RWPE2 (cell line): ENCODE measurements around the gene POPDC2.

Experiments used
- ATAC-seq: fragments of 200-7000 bp; cut with Tn5 transposase; 3 replicates; pipeline ENCODE4 v1.9.1; 2021; ENCODE audit warnings: low read depth
- DNase-seq: peaks from one replicate; pipeline ENCODE4 v3.0.0-alpha.2; 2020; ENCODE audit warnings: low spot score
- H3K27ac ChIP-seq: fragments of 450-650 bp; 2 replicates; pipeline ENCODE4 v1.5.1; 2017; ENCODE audit warnings: mild to moderate bottlenecking; ENCODE audit not compliant: poor library complexity, severe bottlenecking
- H3K27me3 ChIP-seq: fragments of 250-450 bp; sonication (Bioruptor Pico); 2 replicates; pipeline ENCODE4 v1.5.1; 2021; ENCODE audit warnings: mild to moderate bottlenecking, moderate library complexity; ENCODE audit not compliant: insufficient read depth, poor library complexity, severe bottlenecking
- H3K36me3 ChIP-seq: fragments of 250-450 bp; sonication (Bioruptor Pico); 2 replicates; pipeline ENCODE4 v1.5.1; 2020; ENCODE audit warnings: low read depth, mild to moderate bottlenecking, moderate library complexity
- H3K4me1 ChIP-seq: fragments of 250-450 bp; sonication (Bioruptor Pico); 2 replicates; pipeline ENCODE4 v1.5.1; 2021; ENCODE audit warnings: mild to moderate bottlenecking, moderate library complexity; ENCODE audit not compliant: insufficient read depth, poor library complexity, severe bottlenecking
- H3K4me3 ChIP-seq: fragments of 250-450 bp; sonication (Bioruptor Pico); 2 replicates; pipeline ENCODE4 v1.5.1; 2021; ENCODE audit warnings: mild to moderate bottlenecking, moderate library complexity; ENCODE audit not compliant: severe bottlenecking
- H3K9me3 ChIP-seq: fragments of 250-450 bp; sonication (Bioruptor Pico); 2 replicates; pipeline ENCODE4 v1.5.1; 2021; ENCODE audit warnings: mild to moderate bottlenecking, moderate library complexity; ENCODE audit not compliant: severe bottlenecking
- CTCF ChIP-seq: fragments of 450-650 bp; IDR thresholded peaks from one replicate; pipeline ENCODE4 v1.5.1; 2017; ENCODE audit warnings: mild to moderate bottlenecking, moderate library complexity; ENCODE audit not compliant: poor library complexity, severe bottlenecking

Gene POPDC2

GRCh38 chr3:119665954-119666559, 5.7 kb upstream of the POPDC2 start:
- Histone ChIP-seq H3K36me3 (peaks cover 26% of the 10 kb centered on the region), H3K9me3 (no peaks in the 10 kb centered on the region), H3K27ac (no peak overlapping the region), H3K27me3 (no peaks in the 10 kb centered on the region), H3K4me1 (peaks cover 16% of the 10 kb centered on the region), H3K4me3 (no peak overlapping the region)
- DNase-seq (no peak), ATAC-seq (no peak)
- TF ChIP-seq CTCF = no peak

- Histone ChIP-seq H3K9me3 (no peaks in the 10 kb centered on the region), H3K27me3 (no peaks in the 10 kb centered on the region), H3K4me1 (peaks cover 16% of the 10 kb centered on the region), H3K4me3 (no peak overlapping the region), H3K27ac (no peak overlapping the region), H3K36me3 (peaks cover 14% of the 10 kb centered on the region)
- DNase-seq = no peak
- 0 out of 3 replicates have a peak, but pooled peaks have one; percentile 41 for ATAC-seq
- TF ChIP-seq CTCF = no peak
Observed at GRCh38 chr3:119664850-119665379, 4.5 kb upstream of the POPDC2 start.

GRCh38 chr3:119664370-119664769, 4.0 kb upstream of the POPDC2 start:
- no peak overlapping the region for H3K4me3 ChIP-seq
- ATAC-seq (no peak), DNase-seq (no peak)
- H3K4me1 ChIP-seq = peaks cover 16% of the 10 kb centered on the region
- peaks cover 9% of the 10 kb centered on the region for H3K36me3 ChIP-seq
- no peaks in the 10 kb centered on the region for H3K27me3 ChIP-seq
- no peak for TF ChIP-seq CTCF
- peak overlapping the region; percentile 8 for H3K27ac ChIP-seq
- H3K9me3 ChIP-seq = no peaks in the 10 kb centered on the region

GRCh38 chr3:119663885-119664284, 3.5 kb upstream of the POPDC2 start:
- H3K27ac ChIP-seq = peak overlapping the region; percentile 8
- no peaks in the 10 kb centered on the region for H3K9me3 ChIP-seq
- DNase-seq (no peak), ATAC-seq (0 out of 3 replicates have a peak, but pooled peaks have one; percentile 41)
- no peaks in the 10 kb centered on the region for H3K27me3 ChIP-seq
- peaks cover 4% of the 10 kb centered on the region for H3K36me3 ChIP-seq
- no peak overlapping the region for H3K4me3 ChIP-seq
- peaks cover 16% of the 10 kb centered on the region for H3K4me1 ChIP-seq
- TF ChIP-seq CTCF = no peak
